GM21576 (cell line): Measurements from ENCODE around the gene PPP1R16B.
"Not testable (repeated sequence)": the region's sequence is repeated elsewhere in the genome, so short reads cannot be mapped to it uniquely, and the experiment has no call there.

Experiments
- ATAC-seq: cut with Tn5 transposase; IDR thresholded peaks from one replicate; pipeline ENCODE4 v1.9.1; 2021; ENCODE audit warnings: mild to moderate bottlenecking, moderate library complexity; ENCODE audit not compliant: unreplicated experiment

Gene PPP1R16B

GRCh38 chr20:38843346-38843745 is 37.8 kb downstream of the PPP1R16B start:
- ATAC-seq, result no peak

GRCh38 chr20:38844963-38845362 is 39.5 kb downstream of the PPP1R16B start:
- no peak for ATAC-seq

DNA sequence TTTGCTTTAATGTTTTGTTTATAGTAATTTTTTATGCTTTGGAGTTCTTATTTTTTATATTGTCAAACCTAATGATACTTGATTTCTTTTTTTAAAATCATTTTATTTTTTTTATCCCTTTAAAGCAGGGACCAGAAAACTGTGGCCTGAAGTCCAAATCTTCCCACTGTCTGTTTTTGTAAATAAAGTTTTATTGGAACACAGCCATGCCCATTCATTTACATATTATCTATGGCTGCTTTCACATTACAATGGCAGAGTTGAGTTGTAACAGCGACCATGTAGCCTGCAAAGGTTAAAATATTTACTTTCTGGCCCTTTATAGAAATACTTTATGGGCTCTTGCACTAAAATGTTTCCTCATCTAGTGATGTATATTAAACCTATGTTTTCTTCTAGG is 42.3 kb downstream of the PPP1R16B start:
- no peak for ATAC-seq

GRCh38 chr20:38853759-38854158 is 48.3 kb downstream of the PPP1R16B start:
- ATAC-seq, result no peak

GRCh38 chr20:38854654-38855066 is 49.2 kb downstream of the PPP1R16B start:
- no peak for ATAC-seq

- ATAC-seq, result no peak
Measured at GRCh38 chr20:38855356-38855755, 49.9 kb downstream of the PPP1R16B start.

DNA sequence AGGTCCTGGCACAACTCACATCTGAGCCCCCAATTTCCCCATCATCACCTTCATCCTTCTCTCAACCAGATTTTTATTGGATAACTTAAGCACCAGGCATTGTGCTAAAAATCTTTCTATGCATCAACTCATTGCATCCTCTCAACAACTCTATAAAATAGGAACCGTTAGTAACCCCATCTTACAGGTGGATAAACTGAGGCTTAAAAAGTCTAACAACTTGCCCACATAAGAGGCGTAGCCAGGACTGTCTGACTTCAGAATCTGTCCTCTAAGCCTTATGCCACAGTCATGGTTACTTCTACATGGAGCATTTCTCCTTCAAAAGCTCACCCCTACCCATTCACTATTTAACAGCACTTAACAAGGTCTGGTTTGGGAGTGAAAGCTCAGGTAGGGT is 51.1 kb downstream of the PPP1R16B start:
- ATAC-seq, result no peak

DNA sequence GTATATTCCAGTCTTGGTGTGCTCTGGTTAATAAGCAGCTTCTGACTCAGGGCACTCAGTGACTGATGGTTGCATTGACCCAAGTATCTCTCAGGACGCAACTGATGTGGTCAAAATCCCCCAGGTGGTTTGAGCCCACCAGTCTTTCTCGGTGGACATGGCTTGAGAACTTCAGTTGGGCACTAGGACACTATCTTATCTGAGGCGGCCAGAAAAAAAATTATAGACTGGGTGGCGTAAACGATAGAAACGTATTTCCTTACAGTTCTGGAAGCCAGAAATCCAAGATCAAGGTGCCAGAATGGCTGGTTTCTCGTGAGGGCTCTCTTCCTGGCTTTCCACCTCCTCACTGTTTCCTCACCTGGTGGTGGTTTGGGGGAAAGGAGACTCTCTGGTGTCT is 52.2 kb downstream of the PPP1R16B start:
- no peak for ATAC-seq

DNA sequence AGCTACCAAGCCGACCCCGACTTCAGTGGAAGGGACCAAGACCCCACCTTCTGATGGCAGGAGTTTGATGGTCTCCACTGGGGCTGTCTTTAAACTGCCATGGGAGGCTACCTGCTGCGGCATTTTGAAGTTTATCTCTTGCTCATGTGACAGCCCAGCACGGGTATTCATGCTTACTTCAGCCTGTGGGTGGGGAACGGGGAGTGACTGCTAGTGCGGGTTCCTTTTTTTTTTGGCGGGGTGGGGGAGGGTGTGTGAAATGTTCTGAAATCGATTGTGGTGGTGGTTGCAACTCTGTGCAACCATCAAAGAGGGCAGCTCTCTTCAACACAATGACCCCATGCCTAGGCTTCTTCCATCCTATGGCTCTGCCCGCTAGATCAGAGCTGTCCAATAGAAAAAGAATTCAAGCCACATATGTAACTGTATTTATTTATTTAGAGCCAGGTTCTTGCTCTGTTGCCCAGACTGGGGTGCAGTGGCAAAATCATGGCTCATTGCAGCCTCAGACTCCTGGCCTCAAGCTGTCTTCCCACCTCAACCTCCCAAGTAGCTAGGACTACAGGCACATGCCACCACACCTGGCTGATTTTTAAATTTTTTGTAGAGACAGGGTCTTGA is 53.7 kb downstream of the PPP1R16B start:
- ATAC-seq, result no peak

DNA sequence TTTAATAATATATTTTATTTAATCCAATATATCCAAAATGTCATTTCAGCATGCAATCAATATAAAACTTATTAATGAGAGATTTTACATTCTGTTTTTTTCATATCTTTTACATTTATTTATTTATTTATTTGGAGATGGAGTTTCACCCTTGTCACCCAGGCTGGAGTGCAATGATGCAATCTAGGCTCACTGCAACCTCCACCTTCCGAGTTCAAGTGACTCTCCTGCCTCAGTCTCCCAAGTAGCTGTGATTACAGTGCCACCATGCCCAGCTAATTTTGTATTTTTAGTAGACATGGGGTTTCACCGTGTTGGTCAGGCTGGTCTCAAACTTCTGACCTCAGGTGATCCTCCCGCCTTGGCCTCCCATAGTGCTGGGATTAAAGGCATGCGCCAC is 54.4 kb downstream of the PPP1R16B start:
- not testable (repeated sequence) for ATAC-seq

- no peak for ATAC-seq
Measured at GRCh38 chr20:38861071-38861401, 55.5 kb downstream of the PPP1R16B start.

DNA sequence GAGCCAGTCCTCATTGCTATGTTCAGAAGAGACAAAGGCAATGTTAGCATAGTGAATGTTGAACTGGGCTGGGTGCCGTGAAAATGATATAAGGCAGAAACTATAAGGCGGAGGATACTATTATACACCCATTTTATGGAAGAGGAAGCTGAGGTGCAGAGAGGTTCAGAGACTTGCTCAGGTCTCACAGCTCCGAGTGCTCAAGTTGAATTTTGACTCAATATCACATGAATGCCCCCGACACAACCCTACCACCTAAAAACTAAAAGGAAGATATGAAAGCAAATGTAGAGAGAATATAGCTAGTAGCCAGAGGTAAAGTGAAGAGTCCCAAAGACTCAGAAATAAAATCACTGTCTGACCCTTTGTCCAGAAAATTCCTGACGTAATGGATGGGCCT is 56.7 kb downstream of the PPP1R16B start:
- no peak for ATAC-seq

DNA sequence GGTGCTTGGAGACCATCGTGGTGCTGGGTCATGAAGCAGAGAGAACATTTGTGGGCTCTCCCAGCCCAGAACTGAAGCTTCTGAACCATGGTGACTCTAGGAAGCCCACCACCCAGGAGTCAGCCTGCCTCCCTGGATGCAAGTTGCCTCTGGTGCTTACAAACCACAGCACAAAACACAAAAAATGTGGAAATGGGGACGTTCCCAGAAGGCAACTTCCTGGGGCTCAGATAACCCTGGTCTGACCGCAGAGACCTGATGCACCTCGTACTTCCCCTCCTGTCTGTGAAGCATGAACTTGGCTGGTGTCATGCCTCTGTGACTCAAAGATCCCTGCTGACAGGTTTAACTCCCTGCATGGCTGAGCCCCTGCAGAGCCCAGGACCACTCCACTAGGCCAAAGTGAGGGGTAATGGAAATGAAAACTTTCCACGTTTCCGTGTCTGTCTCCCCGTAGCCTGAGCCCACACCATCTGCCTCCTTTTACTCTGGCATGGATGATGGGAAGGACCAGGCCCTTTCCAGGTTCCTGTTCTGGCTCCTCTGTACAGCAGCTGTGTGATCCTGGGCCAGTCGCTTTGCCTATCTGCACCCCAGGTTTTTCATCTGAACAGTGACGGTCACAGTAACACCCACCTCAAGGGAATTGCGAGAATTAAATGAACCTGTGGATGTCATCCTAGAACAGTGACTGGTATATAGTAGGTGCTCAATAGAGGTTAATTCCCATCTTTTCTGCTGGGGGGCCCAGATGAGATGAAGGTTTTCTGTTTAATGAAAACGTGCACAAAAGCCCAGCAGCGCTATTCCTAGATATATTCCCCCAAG is 57.7 kb downstream of the PPP1R16B start:
- ATAC-seq, result peak; percentile 66

GRCh38 chr20:38864662-38865061 is 59.2 kb downstream of the PPP1R16B start:
- no peak for ATAC-seq

DNA sequence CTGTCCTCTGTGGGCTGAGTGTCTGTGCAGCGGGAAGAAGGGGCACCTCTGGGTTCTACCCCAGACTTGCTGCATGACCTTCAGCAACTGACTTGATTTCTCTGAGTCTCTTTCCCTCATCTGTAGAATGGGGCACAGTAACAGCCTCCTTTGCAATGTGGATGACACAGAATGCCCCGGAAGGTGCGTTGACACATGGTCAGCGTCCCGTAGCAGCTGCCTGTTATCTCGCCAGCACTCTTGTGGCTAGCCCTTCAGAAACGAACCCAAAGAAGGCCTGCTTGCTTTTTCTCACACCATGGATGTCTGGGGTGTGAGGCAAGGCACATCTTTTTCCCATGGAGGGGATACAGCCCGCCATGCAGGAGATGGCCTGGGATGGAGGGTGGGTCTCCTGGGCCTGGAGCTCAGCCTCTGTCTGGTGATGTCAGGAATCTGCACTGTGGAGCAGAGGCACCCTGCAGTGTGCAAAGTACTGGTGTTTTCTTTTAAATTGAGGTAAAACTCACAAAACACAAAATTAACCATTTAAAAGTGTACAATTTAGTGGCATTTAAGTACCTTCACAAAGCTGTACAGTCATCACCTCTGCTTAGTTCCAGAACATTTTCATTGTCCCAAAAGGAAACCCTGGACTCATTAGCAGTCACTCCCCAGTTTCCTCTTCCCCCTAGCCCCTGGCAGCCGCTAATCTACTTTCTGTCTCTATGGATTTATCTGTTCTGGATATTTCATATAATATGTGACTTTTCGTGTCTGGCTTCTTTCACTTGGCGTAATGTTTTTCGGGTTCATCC is 61.0 kb downstream of the PPP1R16B start:
- ATAC-seq, result no peak

DNA sequence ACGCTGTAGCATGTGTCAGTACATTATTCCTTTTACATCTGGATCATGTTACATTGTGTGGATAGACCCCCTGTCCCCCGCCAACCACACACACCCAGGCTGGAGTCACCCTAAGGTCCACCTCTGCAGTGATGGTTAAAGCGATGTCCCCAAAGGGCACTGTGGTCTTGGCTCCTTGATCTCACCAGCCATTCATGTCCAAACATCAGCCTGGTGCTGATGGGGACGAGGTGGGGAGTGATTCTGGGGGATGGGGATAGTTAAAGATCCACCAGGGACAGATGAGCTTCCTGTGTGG is 61.5 kb downstream of the PPP1R16B start:
- no peak for ATAC-seq

GRCh38 chr20:38870733-38871559 is 65.4 kb downstream of the PPP1R16B start:
- ATAC-seq, result no peak

DNA sequence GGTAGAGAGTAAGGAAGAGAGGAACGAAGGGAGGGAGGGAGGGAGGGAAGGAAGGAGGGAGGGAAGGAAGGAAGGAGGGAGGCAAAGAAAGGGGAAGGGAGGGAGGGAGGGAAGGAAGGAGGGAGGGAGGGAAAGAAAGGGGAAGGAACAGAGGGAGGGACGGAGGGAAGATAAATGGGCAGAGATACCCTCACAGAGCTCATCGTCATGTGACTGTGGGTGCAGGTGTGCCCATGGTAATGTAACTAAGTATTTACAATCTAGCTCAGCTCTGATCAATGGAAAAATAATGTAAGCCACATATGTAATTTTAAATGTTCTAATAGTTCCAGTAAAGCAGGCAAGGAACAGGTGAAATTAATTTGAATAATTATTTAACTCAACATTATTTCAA is 66.1 kb downstream of the PPP1R16B start:
- ATAC-seq, result no peak

GRCh38 chr20:38872036-38872435 is 66.5 kb downstream of the PPP1R16B start:
- ATAC-seq, result no peak

GRCh38 chr20:38872491-38873049 is 67.1 kb downstream of the PPP1R16B start:
- ATAC-seq, result peak; percentile 1

DNA sequence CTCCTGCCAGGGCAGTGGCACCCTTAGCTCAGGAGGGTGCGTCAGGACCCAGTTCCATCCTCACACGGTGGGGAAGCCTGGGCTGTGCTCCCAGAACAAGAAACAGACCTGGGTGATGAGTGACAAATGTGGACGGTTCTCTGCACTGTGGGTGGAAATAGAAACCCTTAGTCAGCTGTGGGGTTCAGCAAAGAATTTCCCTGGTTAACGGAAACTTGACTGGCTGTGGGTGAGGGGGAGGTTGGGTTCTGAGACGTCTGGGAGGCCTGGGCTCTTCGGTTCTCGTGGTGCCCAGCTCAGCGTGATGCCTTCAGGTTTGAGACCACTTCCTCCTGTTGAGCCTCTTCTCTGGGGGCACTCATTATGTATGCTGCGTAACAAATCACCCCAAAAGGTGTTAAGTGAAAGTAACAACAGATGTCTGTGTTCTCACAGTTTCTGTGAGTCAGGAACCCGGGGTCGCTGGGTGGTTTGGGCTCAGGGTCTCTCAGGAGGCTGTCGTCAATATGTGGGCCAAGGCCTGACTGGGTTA is 67.6 kb downstream of the PPP1R16B start:
- peak; percentile 43 for ATAC-seq
